ENCODE measurements around the gene GALNT3. TPM values are rescaled to one million over a fixed set of nuclear protein-coding genes. Genes with fewer than 3 reads are reported as not detected.

Gene GALNT3
- polyA plus RNA-seq, 1 donor from 2014 or later: 4.1 TPM

- no peak overlapping the region for H3K27ac Mint-ChIP-seq
- no peak overlapping the region for H3K4me3 Mint-ChIP-seq
- no peaks in the 10 kb centered on the region for H3K9me3 Mint-ChIP-seq
- peaks cover 2% of the 10 kb centered on the region for H3K27me3 Mint-ChIP-seq
- peaks cover 1% of the 10 kb centered on the region for H3K36me3 Mint-ChIP-seq
- H3K4me1 Mint-ChIP-seq: peaks cover 17 to 21% (median 20%) of the 10 kb centered on the region in 3 donors
Measured at GRCh38 chr2:165811592-165812370, 17.7 kb upstream of the GALNT3 start.

- peaks cover 5 to 7% (median 7%) of the 10 kb centered on the region in 3 donors for H3K4me1 Mint-ChIP-seq
- H3K27me3 Mint-ChIP-seq: no peaks in the 10 kb centered on the region
- H3K36me3 Mint-ChIP-seq: peaks cover 1% of the 10 kb centered on the region
- no peak overlapping the region for H3K27ac Mint-ChIP-seq
- no peak overlapping the region for H3K4me3 Mint-ChIP-seq
- H3K9me3 Mint-ChIP-seq: no peaks in the 10 kb centered on the region
Measured at GRCh38 chr2:165810418-165810817, 16.4 kb upstream of the GALNT3 start.

GRCh38 chr2:165804719-165805118 is 10.7 kb upstream of the GALNT3 start:
- Mint-ChIP-seq H3K9me3 (peaks cover 2 to 5% (median 3%) of the 10 kb centered on the region in 3 donors), H3K27ac (no peak overlapping the region), H3K4me1 (no peaks in the 10 kb centered on the region), H3K36me3 (peaks cover 2% of the 10 kb centered on the region), H3K27me3 (no peaks in the 10 kb centered on the region), H3K4me3 (no peak overlapping the region)

GRCh38 chr2:165803123-165803760 is 9.2 kb upstream of the GALNT3 start:
- Mint-ChIP-seq H3K36me3 (peaks cover 5% of the 10 kb centered on the region), H3K9me3 (peaks cover 2 to 6% (median 3%) of the 10 kb centered on the region in 3 donors), H3K4me1 (no peaks in the 10 kb centered on the region), H3K27me3 (no peaks in the 10 kb centered on the region), H3K4me3 (no peak overlapping the region), H3K27ac (no peak overlapping the region)

- no peak overlapping the region for H3K27ac Mint-ChIP-seq
Measured at GRCh38 chr2:165801176-165801575, 7.1 kb upstream of the GALNT3 start.

GRCh38 chr2:165796819-165797530 is 2.9 kb upstream of the GALNT3 start:
- Mint-ChIP-seq H3K27ac (peak overlapping the region in 1 of 3 donors; percentile 61), H3K4me1 (peaks cover 19 to 28% (median 21%) of the 10 kb centered on the region in 3 donors), H3K4me3 (peak overlapping the region in 2 of 4 donors; percentile 12 to 35), H3K9me3 (peaks cover 2 to 6% (median 3%) of the 10 kb centered on the region in 3 donors), H3K27me3 (no peaks in the 10 kb centered on the region), H3K36me3 (peaks cover 6% of the 10 kb centered on the region)

More at GRCh38 chr2:165801176-165801575, 7.1 kb upstream of the GALNT3 start:
- H3K4me3 Mint-ChIP-seq: no peak overlapping the region
- H3K27me3 Mint-ChIP-seq: no peaks in the 10 kb centered on the region
- H3K4me1 Mint-ChIP-seq: peaks cover 0 to 3% (median 2%) of the 10 kb centered on the region in 3 donors
- H3K9me3 Mint-ChIP-seq: peaks cover 2 to 6% (median 3%) of the 10 kb centered on the region in 3 donors
- H3K36me3 Mint-ChIP-seq: peaks cover 5% of the 10 kb centered on the region

- peak overlapping the region in 1 of 4 donors; percentile 97 for H3K4me3 Mint-ChIP-seq
- no peaks in the 10 kb centered on the region for H3K27me3 Mint-ChIP-seq
- H3K4me1 Mint-ChIP-seq: peaks cover 19 to 34% (median 24%) of the 10 kb centered on the region in 3 donors
- peaks cover 2 to 6% (median 3%) of the 10 kb centered on the region in 3 donors for H3K9me3 Mint-ChIP-seq
- H3K36me3 Mint-ChIP-seq: peaks cover 6% of the 10 kb centered on the region
- peak overlapping the region in 1 of 3 donors; percentile 51 for H3K27ac Mint-ChIP-seq
Measured at GRCh38 chr2:165796129-165796528, 2.1 kb upstream of the GALNT3 start.

- Mint-ChIP-seq H3K36me3 (peaks cover 4% of the 10 kb centered on the region), H3K27ac (peak overlapping the region; percentile 94 to 98 (median 95))
Measured at GRCh38 chr2:165795011-165795410, 964 bp upstream of the GALNT3 start.

GRCh38 chr2:165794536-165794928 is 485 bp upstream of the GALNT3 start:
- Mint-ChIP-seq H3K27ac (peak overlapping the region; percentile 94 to 98 (median 95)), H3K9me3 (no peaks in the 10 kb centered on the region), H3K4me3 (peak overlapping the region; percentile 95 to 99 (median 97)), H3K4me1 (peaks cover 19 to 35% (median 24%) of the 10 kb centered on the region in 3 donors), H3K27me3 (no peaks in the 10 kb centered on the region), H3K36me3 (peaks cover 2% of the 10 kb centered on the region)

More at GRCh38 chr2:165795011-165795410, 964 bp upstream of the GALNT3 start:
- peaks cover 0 to 4% (median 0%) of the 10 kb centered on the region in 3 donors for H3K9me3 Mint-ChIP-seq
- H3K4me1 Mint-ChIP-seq: peaks cover 19 to 34% (median 24%) of the 10 kb centered on the region in 3 donors
- H3K4me3 Mint-ChIP-seq: peak overlapping the region; percentile 95 to 99 (median 97)
- no peaks in the 10 kb centered on the region for H3K27me3 Mint-ChIP-seq

- Mint-ChIP-seq H3K4me3 (peak overlapping the region; percentile 93 to 98 (median 96)), H3K27me3 (no peaks in the 10 kb centered on the region), H3K4me1 (peaks cover 25 to 46% (median 30%) of the 10 kb centered on the region in 3 donors), H3K36me3 (peaks cover 2% of the 10 kb centered on the region), H3K9me3 (no peaks in the 10 kb centered on the region), H3K27ac (peak overlapping the region; percentile 32 to 76 (median 47))
Measured at GRCh38 chr2:165793161-165793778, 777 bp downstream of the GALNT3 start.

- H3K27ac Mint-ChIP-seq: peak overlapping the region in 1 of 3 donors; percentile 40
Measured at GRCh38 chr2:165792104-165792454, 2.0 kb downstream of the GALNT3 start.

GRCh38 chr2:165791421-165792103 is 2.5 kb downstream of the GALNT3 start:
- no peaks in the 10 kb centered on the region for H3K9me3 Mint-ChIP-seq
- H3K27me3 Mint-ChIP-seq: no peaks in the 10 kb centered on the region
- H3K36me3 Mint-ChIP-seq: peaks cover 2% of the 10 kb centered on the region
- H3K4me1 Mint-ChIP-seq: peaks cover 23 to 46% (median 29%) of the 10 kb centered on the region in 3 donors
- peak overlapping the region in 2 of 4 donors; percentile 30 to 97 for H3K4me3 Mint-ChIP-seq
- H3K27ac Mint-ChIP-seq: peak overlapping the region in 1 of 3 donors; percentile 40

More at GRCh38 chr2:165792104-165792454, 2.0 kb downstream of the GALNT3 start:
- Mint-ChIP-seq H3K9me3 (no peaks in the 10 kb centered on the region), H3K36me3 (peaks cover 2% of the 10 kb centered on the region), H3K27me3 (no peaks in the 10 kb centered on the region), H3K4me1 (peaks cover 25 to 46% (median 32%) of the 10 kb centered on the region in 3 donors), H3K4me3 (peak overlapping the region in 2 of 4 donors; percentile 2 to 97)

- no peak overlapping the region for H3K4me3 Mint-ChIP-seq
- no peaks in the 10 kb centered on the region for H3K36me3 Mint-ChIP-seq
- peaks cover 18 to 40% (median 26%) of the 10 kb centered on the region in 3 donors for H3K4me1 Mint-ChIP-seq
- no peaks in the 10 kb centered on the region for H3K9me3 Mint-ChIP-seq
- no peaks in the 10 kb centered on the region for H3K27me3 Mint-ChIP-seq
- H3K27ac Mint-ChIP-seq: no peak overlapping the region
Measured at GRCh38 chr2:165790466-165790865, 3.6 kb downstream of the GALNT3 start.

GRCh38 chr2:165787334-165787733 is 6.7 kb downstream of the GALNT3 start:
- Mint-ChIP-seq H3K4me1 (peaks cover 6 to 26% (median 12%) of the 10 kb centered on the region in 3 donors), H3K4me3 (no peak overlapping the region), H3K27ac (peak overlapping the region in 1 of 3 donors; percentile 69)

More at GRCh38 chr2:165787334-165787733, 6.7 kb downstream of the GALNT3 start:
- Mint-ChIP-seq H3K27me3 (no peaks in the 10 kb centered on the region), H3K9me3 (no peaks in the 10 kb centered on the region), H3K36me3 (peaks cover 3% of the 10 kb centered on the region)
